Cardiac ventricle fibroblast (primary cell): ENCODE measurements around the gene MPC1L. TPM values are rescaled to one million over a fixed set of nuclear protein-coding genes. Genes with fewer than 3 reads are reported as not detected.

Experiments
- total RNA-seq: library from RNA; depleted of rRNA; stranded (reverse); fragments of >200 nt; gene quantifications from 2 replicates; pipeline ENCODE4 v1.2.3, GENCODE V29; 2015

The MPC1L gene
- total RNA-seq: not detected in 2 replicates

GRCh38 chrX:40623139-40623536 lies at the start of gene MPC1L:
Gene MPC1L (plus strand): TSS chrX:40623428. CDS start chrX:40623566, 138 bp downstream.

GRCh38 chrX:40580537-40581335 lies 42.5 kb upstream of the MPC1L start, which contains the start of gene ATP6AP2:
Gene ATP6AP2 (plus strand): TSS chrX:40580970. CDS start chrX:40581066, 96 bp downstream.

GRCh38 chrX:40647307-40648197 lies 24.3 kb downstream of the MPC1L start, which contains the start of gene CXorf38:
Gene CXorf38 (minus strand): TSS chrX:40647561. CDS start chrX:40647520, 41 bp downstream.

Other genes with a start within 250 kb of the MPC1L start
- gene ATP6AP2, start 42.5 kb upstream of the MPC1L start, total RNA-seq: 167 and 184 TPM in 2 replicates
- 9.6 and 11.7 TPM in 2 replicates for gene CXorf38, start 24.1 kb downstream of the MPC1L start, total RNA-seq
- gene MED14, start 112.1 kb downstream of the MPC1L start, total RNA-seq: 19.8 and 19.9 TPM in 2 replicates